SK-N-SH (cell line): Measurements from ENCODE around the gene COL8A2. TPM values are rescaled to one million over a fixed set of nuclear protein-coding genes. Genes with fewer than 3 reads are reported as not detected.
A peak's percentile ranks its signal among the peaks of the same experiment; 100 is the strongest.

Source experiments
- CTCF ChIA-PET: fragments of 300-600, 350-600 bp; formaldehyde crosslinking; extraction: SDS; loops from one replicate; lab custom pipeline; 2021; lab: Yijun Ruan, JAX
- POLR2A ChIA-PET: fragments of 350-600 bp; sonication (Branson Sonifier 250); formaldehyde crosslinking; extraction: SDS; loops from one replicate; lab custom pipeline; 2020; ENCODE audit warnings: antibody characterized with exemption, inconsistent platforms; lab: Yijun Ruan, JAX
- DNase-seq: peaks from one replicate; pipeline ENCODE4 v3.0.0; 2012
- H2AFZ ChIP-seq: fragments of 200-600 bp; sonication (generic); 2 replicates; pipeline ENCODE4 v1.8.1; 2016; ENCODE audit warnings: antibody characterized with exemption, mild to moderate bottlenecking, low read depth
- H3F3A ChIP-seq: fragments of 200-600 bp; sonication (generic); replicated peaks from 2 replicates; pipeline ENCODE3; 2016; ENCODE audit warnings: antibody characterized with exemption, mild to moderate bottlenecking; ENCODE audit not compliant: insufficient read depth
- H3K27ac ChIP-seq, 2 experiments: fragments of 200-500 bp in 1 of 2; fragments of 200-600 bp in 1 of 2; sonication (Bioruptor generic) in 1 of 2; sonication (generic), shearing (Covaris generic) in 1 of 2; 2 replicates each; pipeline versions ENCODE4 v1.5.1 to v1.6.1; 2014 to 2016; ENCODE audit warnings: low read depth in 2 of 2, inconsistent platforms in 1 of 2, low read length in 1 of 2, mild to moderate bottlenecking in 1 of 2, mixed read lengths in 1 of 2
- H3K27me3 ChIP-seq: fragments of 200-600 bp; sonication (generic), shearing (Covaris generic); 2 replicates; pipeline ENCODE4 v1.6.1; 2016; ENCODE audit warnings: mixed run types; ENCODE audit not compliant: insufficient read depth
- H3K36me3 ChIP-seq, 2 experiments: fragments of 200-500 bp in 1 of 2; fragments of 200-600 bp in 1 of 2; sonication (Bioruptor generic) in 1 of 2; sonication (generic) in 1 of 2; replicated peaks in 1 of 2; 2 replicates each; pipeline versions ENCODE3 to v1.5.1; 2014 to 2016; ENCODE audit warnings: low read length in 1 of 2, mild to moderate bottlenecking in 1 of 2; ENCODE audit not compliant: insufficient read depth in 2 of 2, control insufficient read depth in 1 of 2
- H3K4me1 ChIP-seq, 2 experiments: fragments of 200-500 bp in 1 of 2; fragments of 200-600 bp in 1 of 2; sonication (Bioruptor generic) in 1 of 2; sonication (generic), shearing (Covaris generic) in 1 of 2; 2 replicates each; pipeline versions ENCODE4 v1.5.1 to v1.6.1; 2014 to 2016; ENCODE audit warnings: low read depth in 1 of 2, low read length in 1 of 2, mixed run types in 1 of 2; ENCODE audit not compliant: insufficient read depth in 2 of 2, control insufficient read depth in 1 of 2
- H3K4me2 ChIP-seq: fragments of 200-600 bp; sonication (generic), shearing (Covaris generic); 2 replicates; pipeline ENCODE4 v1.6.1; 2017; ENCODE audit warnings: mixed run types
- H3K4me3 ChIP-seq, 2 experiments: fragments of 200-500 bp in 1 of 2; fragments of 200-600 bp in 1 of 2; sonication (Bioruptor generic) in 1 of 2; sonication (generic), shearing (Covaris generic) in 1 of 2; 2 replicates each; pipeline versions ENCODE4 v1.5.1 to v1.8.1; 2014 to 2016; ENCODE audit warnings: low read depth in 2 of 2, inconsistent platforms in 1 of 2, low read length in 1 of 2, mild to moderate bottlenecking in 1 of 2, mixed read lengths in 1 of 2, moderate library complexity in 1 of 2
- H3K79me2 ChIP-seq: fragments of 200-600 bp; sonication (generic); 2 replicates; pipeline ENCODE4 v1.8.1; 2017; ENCODE audit warnings: mild to moderate bottlenecking; ENCODE audit not compliant: insufficient read depth
- H3K9ac ChIP-seq: fragments of 200-600 bp; sonication (generic); 2 replicates; pipeline ENCODE4 v1.6.1; 2017; ENCODE audit warnings: mixed run types
- H3K9me2 ChIP-seq: fragments of 200-600 bp; sonication (generic); 2 replicates; pipeline ENCODE4 v1.6.1; 2017; ENCODE audit warnings: mixed run types
- H3K9me3 ChIP-seq: fragments of 200-600 bp; sonication (generic); 2 replicates; pipeline ENCODE4 v1.6.1; 2017; ENCODE audit warnings: mixed run types, mild to moderate bottlenecking, moderate library complexity
- H4K20me1 ChIP-seq: fragments of 200-600 bp; sonication (generic); 2 replicates; pipeline ENCODE4 v1.6.1; 2017; ENCODE audit warnings: mild to moderate bottlenecking, mixed run types; ENCODE audit not compliant: insufficient read depth
- CHD2 ChIP-seq: fragments of 150-350 bp; IDR thresholded peaks from 2 replicates; pipeline ENCODE4 v1.6.1; 2018; ENCODE audit warnings: low read length; ENCODE audit not compliant: partially characterized antibody
- ELF1 ChIP-seq: IDR thresholded peaks from 2 replicates; pipeline ENCODE4 v1.4.0; 2012
- EP300 ChIP-seq, 2 experiments: IDR thresholded peaks; 2 replicates each; pipeline versions ENCODE4 v1.4.0 to v1.6.1; 2012; ENCODE audit warnings: borderline replicate concordance in 1 of 2, low read depth in 1 of 2, low read length in 1 of 2
- FOSL2 ChIP-seq: IDR thresholded peaks from 2 replicates; pipeline ENCODE4 v1.4.0; 2012; ENCODE audit warnings: low read depth, mild to moderate bottlenecking, moderate library complexity, borderline replicate concordance
- FOXM1 ChIP-seq: IDR thresholded peaks from 2 replicates; pipeline ENCODE4 v1.4.0; 2012; ENCODE audit warnings: low read depth, mild to moderate bottlenecking
- IRF3 ChIP-seq: fragments of 150-350 bp; IDR thresholded peaks from 2 replicates; pipeline ENCODE4 v1.6.1; 2016; ENCODE audit warnings: mild to moderate bottlenecking, low read depth, low read length
- JUND ChIP-seq: IDR thresholded peaks from 2 replicates; pipeline ENCODE4 v1.4.0; 2012
- PBX3 ChIP-seq: IDR thresholded peaks from 2 replicates; pipeline ENCODE4; 2012
- RAD21 ChIP-seq: IDR thresholded peaks from 2 replicates; pipeline ENCODE4 v1.6.1; 2012; ENCODE audit warnings: mild to moderate bottlenecking, low read length
- RCOR1 ChIP-seq: fragments of 150-350 bp; IDR thresholded peaks from 2 replicates; pipeline ENCODE4 v1.6.1; 2017; ENCODE audit warnings: antibody characterized with exemption, low read length
- RXRA ChIP-seq: IDR thresholded peaks from 2 replicates; pipeline ENCODE4 v1.4.0; 2012; ENCODE audit warnings: low read depth, mild to moderate bottlenecking, borderline replicate concordance
- SMC3 ChIP-seq: IDR thresholded peaks from 2 replicates; pipeline ENCODE4 v1.6.1; 2012; ENCODE audit warnings: low read depth, low read length, improper control_type of control experiment
- TAF1 ChIP-seq: IDR thresholded peaks from 2 replicates; pipeline ENCODE4 v1.6.1; 2012; ENCODE audit warnings: low read depth, mild to moderate bottlenecking, low read length, moderate library complexity, borderline replicate concordance
- YY1 ChIP-seq: IDR thresholded peaks from 2 replicates; pipeline ENCODE4 v1.4.0; 2012; ENCODE audit warnings: low read depth, mild to moderate bottlenecking
- WGBS: methylation state at CpG from one replicate; pipeline ENCODE4 v1.1.6; 2017; ENCODE audit warnings: low lambda C conversion rate; 5-methylcytosine and 5-hydroxymethylcytosine counted together
- polyA plus RNA-seq, 3 experiments: library from polyadenylated mRNA; depleted of rRNA; stranded (reverse); fragments of >200 nt; gene quantifications; 2 replicates each; pipeline ENCODE4 v1.2.3, GENCODE V29; 2012
- TF ChIP-seq, protein P1 (sequence below): IDR thresholded peaks from 2 replicates; pipeline ENCODE4 v1.4.0; 2012; ENCODE audit warnings: low read depth, borderline replicate concordance
- TF ChIP-seq, protein P2 (sequence below): fragments of 150-350 bp; IDR thresholded peaks from 2 replicates; pipeline ENCODE4 v1.6.1; 2017; ENCODE audit warnings: antibody characterized with exemption, low read length, low read depth, borderline replicate concordance

Gene COL8A2
- polyA plus RNA-seq, 1 of the 3 experiments (the other 2 are of a cell fraction) = 3.1 TPM

DNA sequence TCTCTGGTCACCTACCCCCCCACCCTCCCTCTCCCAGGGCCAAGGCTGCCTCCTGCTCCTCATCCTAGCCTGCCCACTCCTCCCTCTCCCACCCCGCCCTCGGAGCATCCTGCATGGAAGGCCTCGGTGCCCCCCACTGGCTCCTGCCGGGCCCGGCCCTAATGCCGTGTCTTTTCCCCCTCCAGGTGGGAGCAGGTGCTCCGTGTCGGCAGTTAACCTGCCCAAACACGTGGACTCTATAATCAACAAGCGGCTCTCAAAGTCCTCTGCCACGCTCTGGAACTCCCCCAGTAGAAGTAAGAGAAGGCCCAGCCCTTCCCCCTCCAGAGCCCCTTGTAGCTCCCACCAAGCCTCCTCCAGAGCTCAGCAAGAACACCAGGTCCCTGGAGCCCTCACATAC is 49.7 kb upstream of the COL8A2 start (continued):
- TF ChIP-seq, protein P1, sequence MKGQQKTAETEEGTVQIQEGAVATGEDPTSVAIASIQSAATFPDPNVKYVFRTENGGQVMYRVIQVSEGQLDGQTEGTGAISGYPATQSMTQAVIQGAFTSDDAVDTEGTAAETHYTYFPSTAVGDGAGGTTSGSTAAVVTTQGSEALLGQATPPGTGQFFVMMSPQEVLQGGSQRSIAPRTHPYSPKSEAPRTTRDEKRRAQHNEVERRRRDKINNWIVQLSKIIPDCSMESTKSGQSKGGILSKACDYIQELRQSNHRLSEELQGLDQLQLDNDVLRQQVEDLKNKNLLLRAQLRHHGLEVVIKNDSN = no peak
- TF ChIP-seq, all 33 proteins: peak for 0

- no peak overlapping the region for H2AFZ ChIP-seq
- H4K20me1 ChIP-seq = peaks cover 65% of the 10 kb centered on the region
- H3K27ac ChIP-seq = peak overlapping the region in 1 of 2 experiments; percentile 78; a peak in 2 of 4 replicates
- POLR2A ChIA-PET = interaction anchor here (1.1 kb wide), 1 partner anchor 10 kb away, joined by 3 read pairs; no protein-coding TSS in a partner anchor
- H3K4me3 ChIP-seq = peak overlapping the region in 1 of 2 experiments; percentile 17; a peak in 1 of 4 replicates
- WGBS = 75% methylated on average over 2 of the region's 2 CpGs
- peak overlapping the region; percentile 68 for H3K4me2 ChIP-seq
- no peaks in the 10 kb centered on the region for H3K9me2 ChIP-seq
- peaks cover 88% of the 10 kb centered on the region for H3K79me2 ChIP-seq
- peaks cover 0 to 15% of the 10 kb centered on the region in 2 experiments; a peak in 2 of 4 replicates for H3K4me1 ChIP-seq
- DNase-seq = no peak
- peak overlapping the region; percentile 58; the same call in 1 of the 2 replicates for H3K9ac ChIP-seq
- peaks cover 11% of the 10 kb centered on the region for H3F3A ChIP-seq
- H3K9me3 ChIP-seq = no peaks in the 10 kb centered on the region
- no peaks in the 10 kb centered on the region for H3K27me3 ChIP-seq
- TF ChIP-seq JUND (peak; percentile 54; the same call in 1 of the 2 replicates), ELF1 (no peak), YY1 (no peak), FOSL2 (peak; percentile 59; the same call in 1 of the 2 replicates), SMC3 (no peak), RCOR1 (no peak), TAF1 (no peak), FOXM1 (no peak), PBX3 (0 out of 2 replicates have a peak, but pooled peaks have one; percentile 7), CHD2 (no peak), RXRA (no peak), RAD21 (no peak), IRF3 (no peak), EP300 (IDR thresholded peaks at IDR 0.05; ENCODE audit: borderline replicate concordance in 1 of 2, low read depth in 1 of 2, low read length in 1 of 2) (no peak)
- TF ChIP-seq, protein P2, sequence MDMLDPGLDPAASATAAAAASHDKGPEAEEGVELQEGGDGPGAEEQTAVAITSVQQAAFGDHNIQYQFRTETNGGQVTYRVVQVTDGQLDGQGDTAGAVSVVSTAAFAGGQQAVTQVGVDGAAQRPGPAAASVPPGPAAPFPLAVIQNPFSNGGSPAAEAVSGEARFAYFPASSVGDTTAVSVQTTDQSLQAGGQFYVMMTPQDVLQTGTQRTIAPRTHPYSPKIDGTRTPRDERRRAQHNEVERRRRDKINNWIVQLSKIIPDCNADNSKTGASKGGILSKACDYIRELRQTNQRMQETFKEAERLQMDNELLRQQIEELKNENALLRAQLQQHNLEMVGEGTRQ = no peak
- H3K36me3 ChIP-seq = peaks cover 55 to 56% of the 10 kb centered on the region in 2 experiments
- CTCF ChIA-PET = interaction anchor here (5.9 kb wide), 1 partner anchor 16 kb away, joined by 32 read pairs; no protein-coding TSS in a partner anchor
Observed at GRCh38 chr1:36172983-36173382, 48.0 kb upstream of the COL8A2 start.
